ENCODE data around the gene FFAR3. TPM values are rescaled to one million over a fixed set of nuclear protein-coding genes. Genes with fewer than 3 reads are reported as not detected.
A peak's percentile ranks its signal among the peaks of the same experiment; 100 is the strongest.

FFAR3 gene
- total RNA-seq, 1 experiment from 2014 or later = not detected

GRCh38 chr19:35352448-35353304 lies 5.6 kb upstream of the FFAR3 start:
- Histone ChIP-seq H3K36me3 (ENCODE audit: low read depth, low read length) (no peaks in the 10 kb centered on the region; the same call in 1 of the 2 replicates), H3K9me3 (ENCODE audit: low read length) (no peaks in the 10 kb centered on the region), H3K9ac (ENCODE audit: low read length) (no peak overlapping the region), H2AFZ (ENCODE audit: low read length) (no peak overlapping the region), H4K20me1 (ENCODE audit: low read length) (no peaks in the 10 kb centered on the region), H3K9me2 (replicated peaks; ENCODE audit: low read length) (no peaks in the 10 kb centered on the region), H3K79me2 (ENCODE audit: low read length) (no peaks in the 10 kb centered on the region), H3K27me3 (ENCODE audit: low read length) (peaks cover 11% of the 10 kb centered on the region), H3K4me1 (ENCODE audit: insufficient read depth, low read length) (no peaks in the 10 kb centered on the region), H3K4me3 (ENCODE audit: low read length) (no peak overlapping the region), H3K27ac (ENCODE audit: low read length) (no peak overlapping the region), H3K4me2 (ENCODE audit: low read length) (no peak overlapping the region), H3F3A (ENCODE audit: low read length, unreplicated experiment) (no peaks in the 10 kb centered on the region)
- intact Hi-C loops (cut with micrococcal nuclease) = no loop called here
- ChIA-PET POLR2A (ENCODE audit: unreplicated experiment) (no interaction called here), CTCF (interaction anchor here (1.0 to 1.7 kb wide), 3 partner anchors 116 to 142 kb away, joined by 3 to 5 read pairs (median 5); no protein-coding TSS in a partner anchor)
- TF ChIP-seq EZH2phosphoT487 (IDR thresholded peaks at IDR 0.05; ENCODE audit: borderline replicate concordance, low read length) (no peak), CTCF (conservative IDR thresholded peaks at IDR 0.05; ENCODE audit: low read depth, low read length) (peak; percentile 75), EZH2 (IDR thresholded peaks at IDR 0.05; ENCODE audit: low read length, unreplicated experiment) (no peak)
- ATAC-seq = peak; percentile 64
- BruUV-seq (replicated peaks) = no TSS peak
- DNase-seq = peak; percentile 63

- TF ChIP-seq EZH2 (IDR thresholded peaks at IDR 0.05; ENCODE audit: low read length, unreplicated experiment) (no peak), EZH2phosphoT487 (IDR thresholded peaks at IDR 0.05; ENCODE audit: borderline replicate concordance, low read length) (no peak), CTCF (conservative IDR thresholded peaks at IDR 0.05; ENCODE audit: low read depth, low read length) (no peak)
- Histone ChIP-seq H3K36me3 (ENCODE audit: low read depth, low read length) (no peaks in the 10 kb centered on the region; the same call in 1 of the 2 replicates), H3F3A (ENCODE audit: low read length, unreplicated experiment) (no peaks in the 10 kb centered on the region), H3K9ac (ENCODE audit: low read length) (no peak overlapping the region), H3K4me1 (ENCODE audit: insufficient read depth, low read length) (no peaks in the 10 kb centered on the region), H3K27ac (ENCODE audit: low read length) (no peak overlapping the region), H3K9me3 (ENCODE audit: low read length) (no peaks in the 10 kb centered on the region), H3K27me3 (ENCODE audit: low read length) (peaks cover 10% of the 10 kb centered on the region; the same call in 1 of the 2 replicates), H3K4me3 (ENCODE audit: low read length) (no peak overlapping the region), H4K20me1 (ENCODE audit: low read length) (no peaks in the 10 kb centered on the region), H3K4me2 (ENCODE audit: low read length) (no peak overlapping the region), H3K9me2 (replicated peaks; ENCODE audit: low read length) (no peaks in the 10 kb centered on the region), H3K79me2 (ENCODE audit: low read length) (no peaks in the 10 kb centered on the region), H2AFZ (ENCODE audit: low read length) (no peak overlapping the region)
- no peak for DNase-seq
- CTCF ChIA-PET = interaction anchor here (1.0 to 1.7 kb wide), 3 partner anchors 115 to 141 kb away, joined by 3 to 5 read pairs (median 5); no protein-coding TSS in a partner anchor
- ATAC-seq = no peak; the same call in 1 of the 2 replicates
- intact Hi-C loops (cut with micrococcal nuclease) = no loop called here
- BruUV-seq (replicated peaks) = no TSS peak
- POLR2A ChIA-PET (ENCODE audit: unreplicated experiment) = no interaction called here
Observed at GRCh38 chr19:35353635-35354034, 4.6 kb upstream of the FFAR3 start.

- no peak overlapping the region for H3K4me2 ChIP-seq (ENCODE audit: low read length)
- CTCF ChIA-PET = no interaction called here
- H3K36me3 ChIP-seq (ENCODE audit: low read depth, low read length) = no peaks in the 10 kb centered on the region; the same call in 1 of the 2 replicates
- TF ChIP-seq CTCF (conservative IDR thresholded peaks at IDR 0.05; ENCODE audit: low read depth, low read length) (no peak), EZH2 (IDR thresholded peaks at IDR 0.05; ENCODE audit: low read length, unreplicated experiment) (no peak), EZH2phosphoT487 (IDR thresholded peaks at IDR 0.05; ENCODE audit: borderline replicate concordance, low read length) (no peak)
- H3K9me3 ChIP-seq (ENCODE audit: low read length) = no peaks in the 10 kb centered on the region
- no peak overlapping the region for H2AFZ ChIP-seq (ENCODE audit: low read length)
- H3K9ac ChIP-seq (ENCODE audit: low read length) = no peak overlapping the region
- no peaks in the 10 kb centered on the region for H3K79me2 ChIP-seq (ENCODE audit: low read length)
- H3K27ac ChIP-seq (ENCODE audit: low read length) = no peak overlapping the region
- no peaks in the 10 kb centered on the region for H4K20me1 ChIP-seq (ENCODE audit: low read length)
- no peaks in the 10 kb centered on the region for H3K4me1 ChIP-seq (ENCODE audit: insufficient read depth, low read length)
- BruUV-seq (replicated peaks) = no TSS peak
- no peaks in the 10 kb centered on the region for H3K9me2 ChIP-seq (replicated peaks; ENCODE audit: low read length)
- intact Hi-C loops (cut with micrococcal nuclease) = no loop called here
- no peaks in the 10 kb centered on the region for H3F3A ChIP-seq (ENCODE audit: low read length, unreplicated experiment)
- no peak overlapping the region for H3K4me3 ChIP-seq (ENCODE audit: low read length)
- DNase-seq (no peak), ATAC-seq (no peak)
- peaks cover 10% of the 10 kb centered on the region; the same call in 1 of the 2 replicates for H3K27me3 ChIP-seq (ENCODE audit: low read length)
- POLR2A ChIA-PET (ENCODE audit: unreplicated experiment) = no interaction called here
Observed at GRCh38 chr19:35354898-35355297, 3.4 kb upstream of the FFAR3 start.
